DOHH2 (cell line): ENCODE results near the gene APOBEC2.

ENCODE experiments used
- H3F3A ChIP-seq: fragments of 200-600 bp; sonication (generic), shearing (Covaris generic); 2 replicates; pipeline ENCODE4 v1.6.0; 2016; ENCODE audit warnings: antibody characterized with exemption, mild to moderate bottlenecking; ENCODE audit not compliant: control insufficient read depth, insufficient read depth
- H3K27ac ChIP-seq: fragments of 200-600 bp; sonication (generic); 2 replicates; pipeline ENCODE4 v1.5.1; 2014; ENCODE audit warnings: low read depth, mild to moderate bottlenecking, low read length, moderate library complexity
- H3K27me3 ChIP-seq: fragments of 200-600 bp; sonication (generic); 2 replicates; pipeline ENCODE4 v1.6.1; 2014; ENCODE audit warnings: mild to moderate bottlenecking, low read length, mixed read lengths; ENCODE audit not compliant: control insufficient read depth
- H3K36me3 ChIP-seq: fragments of 200-600 bp; sonication (generic); 2 replicates; pipeline ENCODE4 v1.6.1; 2014; ENCODE audit warnings: mild to moderate bottlenecking, low read length, moderate library complexity, mixed read lengths; ENCODE audit not compliant: control insufficient read depth
- H3K4me1 ChIP-seq: fragments of 200-600 bp; sonication (generic); 2 replicates; pipeline ENCODE4 v1.6.1; 2014; ENCODE audit warnings: mild to moderate bottlenecking, low read length, mixed read lengths; ENCODE audit not compliant: control insufficient read depth
- H3K4me2 ChIP-seq: fragments of 200-600 bp; sonication (generic); 2 replicates; pipeline ENCODE4 v1.6.0; 2014; ENCODE audit warnings: mild to moderate bottlenecking, low read length, moderate library complexity
- H3K4me3 ChIP-seq: fragments of 200-600 bp; sonication (generic); 2 replicates; pipeline ENCODE4 v1.5.1; 2014; ENCODE audit warnings: mild to moderate bottlenecking, low read length, mixed read lengths
- H3K79me2 ChIP-seq: fragments of 200-600 bp; sonication (generic); 2 replicates; pipeline ENCODE4 v1.6.1; 2014; ENCODE audit warnings: mild to moderate bottlenecking, low read length, mixed read lengths; ENCODE audit not compliant: control insufficient read depth
- H3K9me2 ChIP-seq: fragments of 200-600 bp; sonication (generic); replicated peaks from 2 replicates; pipeline ENCODE4 v1.6.1; 2014; ENCODE audit warnings: mild to moderate bottlenecking, low read length, mixed read lengths; ENCODE audit not compliant: control insufficient read depth
- H3K9me3 ChIP-seq: fragments of 200-600 bp; sonication (generic); 2 replicates; pipeline ENCODE4 v1.6.1; 2014; ENCODE audit warnings: antibody characterized with exemption, low read length, mixed read lengths; ENCODE audit not compliant: control insufficient read depth, insufficient read depth
- H4K20me1 ChIP-seq: fragments of 200-600 bp; sonication (generic); 2 replicates; pipeline ENCODE4 v1.6.0; 2014; ENCODE audit warnings: low read depth, mild to moderate bottlenecking, antibody characterized with exemption, low read length, moderate library complexity; ENCODE audit not compliant: control insufficient read depth, insufficient read depth
- CTCF ChIP-seq: fragments of 200-600 bp; sonication (generic); IDR thresholded peaks from one replicate; pipeline ENCODE4 v1.5.1; 2014; ENCODE audit warnings: antibody characterized with exemption, mild to moderate bottlenecking, low read depth, low read length; ENCODE audit not compliant: poor library complexity, severe bottlenecking
- EZH2phosphoT487 ChIP-seq: fragments of 200-600 bp; sonication (generic); IDR thresholded peaks from 2 replicates; pipeline ENCODE4 v1.6.1; 2017; ENCODE audit warnings: borderline replicate concordance, mild to moderate bottlenecking, antibody characterized with exemption, low read length, moderate library complexity, mixed read lengths

APOBEC2 gene

GRCh38 chr6:41090841-41091761, 38.1 kb downstream of the APOBEC2 start:
- no peaks in the 10 kb centered on the region for H3K9me3 ChIP-seq
- H3K36me3 ChIP-seq = peaks cover 91% of the 10 kb centered on the region
- H3K27me3 ChIP-seq = no peaks in the 10 kb centered on the region
- no peak overlapping the region for H3K27ac ChIP-seq
- no peak overlapping the region for H3K4me3 ChIP-seq
- TF ChIP-seq CTCF = no peak
- no peak for TF ChIP-seq EZH2phosphoT487
- no peaks in the 10 kb centered on the region for H4K20me1 ChIP-seq
- H3K4me1 ChIP-seq = no peaks in the 10 kb centered on the region
- H3F3A ChIP-seq = peaks cover 14% of the 10 kb centered on the region
- no peak overlapping the region for H3K4me2 ChIP-seq
- H3K9me2 ChIP-seq = no peaks in the 10 kb centered on the region
- no peaks in the 10 kb centered on the region for H3K79me2 ChIP-seq

GRCh38 chr6:41092421-41093140, 39.6 kb downstream of the APOBEC2 start:
- peaks cover 91% of the 10 kb centered on the region for H3K36me3 ChIP-seq
- no peaks in the 10 kb centered on the region for H4K20me1 ChIP-seq
- TF ChIP-seq CTCF (peak; percentile 32), EZH2phosphoT487 (no peak)
- no peaks in the 10 kb centered on the region for H3K9me3 ChIP-seq
- no peaks in the 10 kb centered on the region for H3K9me2 ChIP-seq
- no peak overlapping the region for H3K4me3 ChIP-seq
- H3K27ac ChIP-seq = no peak overlapping the region
- H3F3A ChIP-seq = peaks cover 14% of the 10 kb centered on the region
- no peaks in the 10 kb centered on the region for H3K27me3 ChIP-seq
- H3K4me1 ChIP-seq = no peaks in the 10 kb centered on the region
- H3K79me2 ChIP-seq = 0 out of 2 replicates have a peak, but pooled peaks cover 2% of the 10 kb centered on the region
- no peak overlapping the region for H3K4me2 ChIP-seq

GRCh38 chr6:41093729-41094128, 40.7 kb downstream of the APOBEC2 start:
- no peak overlapping the region for H3K4me3 ChIP-seq
- H3K27ac ChIP-seq = no peak overlapping the region
- no peaks in the 10 kb centered on the region for H3K27me3 ChIP-seq
- no peak overlapping the region for H3K4me2 ChIP-seq
- H3K9me2 ChIP-seq = no peaks in the 10 kb centered on the region
- no peaks in the 10 kb centered on the region for H3K4me1 ChIP-seq
- TF ChIP-seq CTCF (no peak), EZH2phosphoT487 (no peak)
- H3F3A ChIP-seq = peaks cover 14% of the 10 kb centered on the region
- H4K20me1 ChIP-seq = no peaks in the 10 kb centered on the region
- no peaks in the 10 kb centered on the region for H3K9me3 ChIP-seq
- H3K36me3 ChIP-seq = peaks cover 95% of the 10 kb centered on the region
- H3K79me2 ChIP-seq = 0 out of 2 replicates have a peak, but pooled peaks cover 2% of the 10 kb centered on the region
